CD14-positive monocyte (primary cell): ENCODE results near the gene SNX3. TPM values are rescaled to one million over a fixed set of nuclear protein-coding genes. Genes with fewer than 3 reads are reported as not detected.

Source experiments
- DNase-seq, 3 donors: peaks; one replicate each; pipeline ENCODE4 v3.0.0-alpha.2; 2011 to 2022
- H2AFZ ChIP-seq: 2 replicates; pipeline ENCODE4 v1.6.0; 2012; ENCODE audit warnings: mild to moderate bottlenecking, low read depth, low read length, inconsistent platforms; ENCODE audit not compliant: insufficient read depth, poor library complexity, severe bottlenecking
- H3K27ac ChIP-seq, 2 donors: 1 replicate in 1 of 2; 2 replicates in 1 of 2; pipeline ENCODE4 v1.5.1; 2012 to 2013; ENCODE audit warnings: low read length in 2 of 2, control low read depth in 1 of 2, inconsistent platforms in 1 of 2, low read depth in 1 of 2, mild to moderate bottlenecking in 1 of 2
- H3K27me3 ChIP-seq, 2 donors: one replicate each; pipeline versions ENCODE4 v1.6.0 to v1.6.1; 2011 to 2013; ENCODE audit warnings: low read length in 2 of 2; ENCODE audit not compliant: control insufficient read depth in 2 of 2, insufficient read depth in 2 of 2
- H3K36me3 ChIP-seq, 2 donors: replicated peaks in 1 of 2; 1 replicate in 1 of 2; 2 replicates in 1 of 2; pipeline versions ENCODE4 v1.5.1 to v1.6.1; 2012 to 2013; ENCODE audit warnings: low read length in 2 of 2, control low read depth in 1 of 2, inconsistent platforms in 1 of 2, mild to moderate bottlenecking in 1 of 2; ENCODE audit not compliant: insufficient read depth in 2 of 2, control insufficient read depth in 1 of 2
- H3K4me1 ChIP-seq, 2 donors: 1 replicate in 1 of 2; 2 replicates in 1 of 2; pipeline versions ENCODE4 v1.5.1 to v1.6.1; 2012 to 2013; ENCODE audit warnings: low read length in 2 of 2, control low read depth in 1 of 2, inconsistent platforms in 1 of 2, mild to moderate bottlenecking in 1 of 2, moderate library complexity in 1 of 2; ENCODE audit not compliant: insufficient read depth in 2 of 2, control insufficient read depth in 1 of 2
- H3K4me2 ChIP-seq: replicated peaks from 2 replicates; pipeline ENCODE3; 2012; ENCODE audit warnings: low read length, moderate library complexity, mild to moderate bottlenecking; ENCODE audit not compliant: poor library complexity, severe bottlenecking; ENCODE audit errors: extremely low read depth
- H3K4me3 ChIP-seq, 3 experiments: fragments of 200-600 bp in 1 of 3; sonication (generic) in 1 of 3; replicated peaks in 1 of 3; 1 replicate in 2 of 3; 2 replicates in 1 of 3; pipeline ENCODE4 v1.5.1; 2011 to 2013; ENCODE audit warnings: low read length in 3 of 3, mild to moderate bottlenecking in 3 of 3, control low read depth in 2 of 3, low read depth in 2 of 3, inconsistent platforms in 1 of 3, moderate library complexity in 1 of 3
- H3K79me2 ChIP-seq: 2 replicates; pipeline ENCODE4 v1.6.0; 2012; ENCODE audit warnings: mild to moderate bottlenecking, control low read depth, inconsistent platforms, low read length, moderate library complexity; ENCODE audit not compliant: insufficient read depth
- H3K9ac ChIP-seq: 2 replicates; pipeline ENCODE4 v1.6.0; 2017; ENCODE audit warnings: low read length, mild to moderate bottlenecking; ENCODE audit not compliant: insufficient read depth, poor library complexity, severe bottlenecking
- H3K9me3 ChIP-seq, 2 donors: replicated peaks in 1 of 2; 1 replicate in 1 of 2; 2 replicates in 1 of 2; pipeline versions ENCODE4 v1.5.1 to v1.6.1; 2012 to 2013; ENCODE audit warnings: low read length in 2 of 2, control low read depth in 1 of 2; ENCODE audit not compliant: control insufficient read depth in 1 of 2, insufficient read depth in 1 of 2
- H4K20me1 ChIP-seq: 2 replicates; pipeline ENCODE4 v1.6.0; 2012; ENCODE audit warnings: mild to moderate bottlenecking, low read length, control low read depth, moderate library complexity; ENCODE audit not compliant: insufficient read depth
- H3K27ac Mint-ChIP-seq, 7 donors: one replicate each; pipeline ENCODE4 v1.8.0; 2020; ENCODE audit warnings: mild to moderate bottlenecking in 7 of 7, mixed read lengths in 7 of 7, moderate library complexity in 6 of 7, inconsistent platforms in 2 of 7
- H3K27me3 Mint-ChIP-seq, 3 donors: one replicate each; pipeline ENCODE4 v1.8.0; 2021 to 2022; ENCODE audit warnings: low read depth in 3 of 3, mild to moderate bottlenecking in 3 of 3, mixed read lengths in 3 of 3, moderate library complexity in 3 of 3, inconsistent platforms in 1 of 3
- H3K36me3 Mint-ChIP-seq, 2 donors: one replicate each; pipeline ENCODE4 v1.8.0; 2020; ENCODE audit warnings: mixed read lengths in 2 of 2, inconsistent platforms in 1 of 2, mild to moderate bottlenecking in 1 of 2
- H3K4me1 Mint-ChIP-seq: one replicate; pipeline ENCODE4 v1.8.0; 2020; ENCODE audit warnings: mild to moderate bottlenecking, mixed read lengths
- H3K4me3 Mint-ChIP-seq, 2 donors: one replicate each; pipeline ENCODE4 v1.8.0; 2020; ENCODE audit warnings: mild to moderate bottlenecking in 2 of 2, mixed read lengths in 2 of 2, moderate library complexity in 1 of 2
- H3K9me3 Mint-ChIP-seq, 7 donors: one replicate each; pipeline ENCODE4 v1.8.0; 2020 to 2022; ENCODE audit warnings: mixed read lengths in 7 of 7, mild to moderate bottlenecking in 6 of 7, moderate library complexity in 6 of 7, inconsistent platforms in 2 of 7
- CTCF ChIP-seq: fragments of 200-600 bp; IDR thresholded peaks from one replicate; pipeline ENCODE4 v1.8.0; 2022; ENCODE audit warnings: antibody characterized with exemption, mild to moderate bottlenecking
- WGBS: methylation state at CpG from one replicate; pipeline ENCODE4 v1.1.5; 2013; ENCODE audit warnings: missing lambda C conversion rate; ENCODE audit not compliant: insufficient coverage; 5-methylcytosine and 5-hydroxymethylcytosine counted together
- intact Hi-C, 2 donors: fragments of 100-400 bp; cut with micrococcal nuclease; formaldehyde crosslinking; loops; one replicate each; pipeline versions ENCODE4 v1.15.0 to v1.15.1; 2023
- polyA plus RNA-seq, 3 donors: library from polyadenylated mRNA; depleted of rRNA in 1 of 3; unstranded in 2 of 3; stranded (reverse) in 1 of 3; fragments of 300-500 nt in 2 of 3; fragments of >200 nt in 1 of 3; fragmentation: Illumina TruSeq in 2 of 3; gene quantifications; 1 replicate in 2 of 3; 2 replicates in 1 of 3; pipeline ENCODE4 v1.2.3, GENCODE V29; 2012 to 2021

The SNX3 gene
- polyA plus RNA-seq, 3 donors, result 134 to 441 (median 394) TPM

DNA sequence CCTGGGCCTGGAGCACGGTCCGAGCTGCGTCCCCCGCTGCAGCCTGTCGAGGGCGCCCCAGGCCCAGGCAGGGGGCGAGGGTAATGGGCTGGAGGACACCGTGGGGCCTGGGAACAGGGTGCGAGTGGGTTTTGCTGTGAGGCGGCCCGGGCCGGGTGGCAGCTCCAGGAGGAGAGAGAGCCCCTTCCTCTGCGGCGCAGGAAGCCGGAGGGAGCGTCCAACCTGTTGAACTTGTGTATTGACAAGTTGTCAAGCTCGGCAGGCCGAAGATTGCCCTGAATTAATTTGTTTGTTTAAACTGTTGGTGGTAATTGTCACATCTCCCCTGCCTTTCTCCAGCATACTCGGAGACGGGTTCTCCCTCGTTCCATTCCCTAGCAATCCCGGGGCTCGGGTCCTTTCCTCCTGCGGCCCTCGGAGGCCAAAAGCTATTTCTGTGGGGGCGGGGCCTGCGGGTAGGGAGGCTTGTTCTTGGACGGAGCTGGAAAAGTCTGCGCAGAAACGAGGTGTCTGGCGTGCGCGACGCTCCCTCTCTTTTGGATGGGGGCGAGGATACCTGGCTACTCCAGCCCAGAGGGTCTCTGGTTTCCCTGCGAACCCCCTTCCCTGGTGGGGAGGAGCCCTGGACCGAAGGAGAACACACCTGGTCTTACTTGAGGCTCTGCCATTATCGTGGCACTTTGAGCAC lies 85.1 kb downstream of the SNX3 start:
- Histone ChIP-seq H3K9me3 (peaks cover 14 to 58% of the 10 kb centered on the region in 2 donors), H2AFZ (peak overlapping the region; percentile 47), H3K79me2 (no peaks in the 10 kb centered on the region), H3K4me3 (peak overlapping the region in 1 of 3 experiments; percentile 42), H3K36me3 (no peaks in the 10 kb centered on the region), H3K27ac (no peak overlapping the region), H3K4me2 (peak overlapping the region; percentile 45), H3K27me3 (peaks cover 97 to 100% of the 10 kb centered on the region in 2 donors), H3K9ac (no peak overlapping the region), H3K4me1 (peaks cover 12 to 13% of the 10 kb centered on the region in 2 donors), H4K20me1 (no peaks in the 10 kb centered on the region)
- Mint-ChIP-seq H3K4me3 (peak overlapping the region; percentile 47 to 88), H3K9me3 (peaks cover 0 to 21% (median 10%) of the 10 kb centered on the region in 7 donors), H3K27me3 (peaks cover 90 to 97% (median 91%) of the 10 kb centered on the region in 3 donors), H3K36me3 (peaks cover 0 to 9% of the 10 kb centered on the region in 2 donors), H3K4me1 (peaks cover 30% of the 10 kb centered on the region), H3K27ac (no peak overlapping the region)
- TF ChIP-seq CTCF, result peak; percentile 17
- intact Hi-C loops, result no loop called here
- 6% methylated on average over 22 of the region's 38 CpGs for WGBS
- DNase-seq, result no peak

DNA sequence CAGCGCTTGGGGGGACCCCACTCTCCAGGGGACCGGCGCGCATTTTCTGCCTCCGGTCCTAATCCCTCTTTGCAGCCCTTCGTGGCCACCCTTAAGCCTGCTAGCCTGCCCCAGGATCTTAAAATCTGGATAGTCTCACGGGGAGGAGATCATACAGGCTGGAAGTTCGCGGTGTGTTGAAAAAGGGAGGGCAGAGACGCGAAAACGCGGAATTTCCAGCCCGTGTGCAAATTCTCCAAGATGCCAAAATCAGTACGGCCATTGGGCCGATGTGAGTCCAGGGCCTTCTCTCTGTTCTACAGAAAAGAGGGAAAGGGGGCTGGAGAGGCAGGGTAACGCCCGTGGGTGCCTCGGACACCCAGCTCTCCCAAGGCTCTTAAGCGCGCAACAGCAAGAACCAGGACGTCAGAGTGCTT lies 85.7 kb downstream of the SNX3 start:
- H3K27ac Mint-ChIP-seq, result no peak overlapping the region
- intact Hi-C loops, result no loop called here

More for the DNA sequence above, 85.7 kb downstream of the SNX3 start:
- Mint-ChIP-seq H3K36me3 (peaks cover 0 to 9% of the 10 kb centered on the region in 2 donors), H3K9me3 (peaks cover 0 to 25% (median 10%) of the 10 kb centered on the region in 7 donors), H3K4me3 (peak overlapping the region in 1 of 2 donors; percentile 88), H3K27me3 (peaks cover 92 to 97% (median 94%) of the 10 kb centered on the region in 3 donors), H3K4me1 (peaks cover 30% of the 10 kb centered on the region)
- H3K9ac ChIP-seq, result no peak overlapping the region
- H3K4me3 ChIP-seq, result peak overlapping the region in 1 of 3 experiments; percentile 42
- no peaks in the 10 kb centered on the region for H4K20me1 ChIP-seq
- H3K27ac ChIP-seq, result no peak overlapping the region
- H3K4me2 ChIP-seq, result peak overlapping the region; percentile 45
- H3K9me3 ChIP-seq, result peaks cover 14 to 63% of the 10 kb centered on the region in 2 donors
- H3K36me3 ChIP-seq, result no peaks in the 10 kb centered on the region
- H3K4me1 ChIP-seq, result peaks cover 12 to 13% of the 10 kb centered on the region in 2 donors
- H3K27me3 ChIP-seq, result peaks cover 98 to 100% of the 10 kb centered on the region in 2 donors
- H2AFZ ChIP-seq, result no peak overlapping the region
- H3K79me2 ChIP-seq, result no peaks in the 10 kb centered on the region
- TF ChIP-seq CTCF, result no peak
- 11% methylated on average over 16 of the region's 22 CpGs for WGBS
- DNase-seq, result no peak
